GM12873 (cell line): ENCODE measurements around the gene RNLS.

Experiments
- CTCF ChIP-seq: IDR thresholded peaks from 2 replicates; pipeline ENCODE4 v1.5.1; 2012; ENCODE audit warnings: low read depth, mild to moderate bottlenecking, moderate library complexity, low read length, control low read depth; ENCODE audit not compliant: insufficient read depth; ENCODE audit errors: missing control alignments

The RNLS gene

GRCh38 chr10:88292185-88292514 lies 291.0 kb downstream of the RNLS start:
- no peak for TF ChIP-seq CTCF

- no peak for TF ChIP-seq CTCF
These were observed 291.6 kb downstream of the RNLS start for GRCh38 chr10:88291289-88292184.

- TF ChIP-seq CTCF, result no peak
These were observed 293.8 kb downstream of the RNLS start for GRCh38 chr10:88289342-88289741.

GRCh38 chr10:88288320-88289059 lies 294.6 kb downstream of the RNLS start:
- no peak for TF ChIP-seq CTCF

GRCh38 chr10:88286030-88286429 lies 297.1 kb downstream of the RNLS start:
- TF ChIP-seq CTCF, result no peak

- no peak for TF ChIP-seq CTCF
These were observed 301.3 kb downstream of the RNLS start for GRCh38 chr10:88281592-88282347.

- TF ChIP-seq CTCF, result no peak
These were observed 302.6 kb downstream of the RNLS start for GRCh38 chr10:88280518-88280917.
